H1 (cell line): ENCODE data around the gene KCNH8. TPM values are rescaled to one million over a fixed set of nuclear protein-coding genes. Genes with fewer than 3 reads are reported as not detected.

Source experiments
- CTBP2 ChIP-seq: IDR thresholded peaks from 2 replicates; pipeline ENCODE4 v1.7.0; 2011; ENCODE audit warnings: borderline replicate concordance, mild to moderate bottlenecking, moderate library complexity, mixed read lengths, low read length; ENCODE audit not compliant: insufficient read depth, insufficient read length
- CTCF ChIP-seq, 3 experiments: IDR thresholded peaks; 1 replicate in 2 of 3; 2 replicates in 1 of 3; pipeline versions ENCODE4 v1.5.1 to v1.6.1; 2011; ENCODE audit warnings: low read length in 3 of 3, mild to moderate bottlenecking in 3 of 3, inconsistent platforms in 2 of 3, low read depth in 1 of 3, moderate library complexity in 1 of 3; ENCODE audit not compliant: insufficient read depth in 1 of 3; ENCODE audit errors: control extremely low read depth in 1 of 3
- RNF2 ChIP-seq: fragments of 200-900, 300-1000 bp; sonication (generic); IDR thresholded peaks from 2 replicates; pipeline ENCODE4 v1.7.1; 2016; ENCODE audit warnings: borderline replicate concordance, low read depth, mild to moderate bottlenecking, antibody characterized with exemption, low read length; ENCODE audit not compliant: poor library complexity, severe bottlenecking; ENCODE audit errors: missing control alignments
- TCF12 ChIP-seq: IDR thresholded peaks from 2 replicates; pipeline ENCODE4 v1.6.1; 2011; ENCODE audit warnings: low read depth, mild to moderate bottlenecking, low read length
- polyA plus RNA-seq, 7 experiments: library from polyadenylated mRNA; depleted of rRNA in 3 of 7; stranded (reverse) in 5 of 7; unstranded in 2 of 7; fragments of >200 nt in 5 of 7; fragments of 200-250 nt in 2 of 7; gene quantifications; 1 replicate in 5 of 7; 2 replicates in 1 of 7; 4 replicates in 1 of 7; pipeline versions ENCODE4 v1.2.1 to v1.2.3, GENCODE V29; 2011 to 2013; ENCODE audit warnings: missing spikeins in 2 of 7, mixed read lengths in 2 of 7
- total RNA-seq: library from RNA; stranded (reverse); fragmentation: NEBNext Ultra II Directional; extraction: Animal tissue kit (Norgen Biotek cat#: 25700); gene quantifications from 2 replicates; pipeline ENCODE4 v1.2.1, GENCODE V29; 2021

The KCNH8 gene
- total and polyA plus RNA-seq, 2 of the 8 experiments (the other 6 are each of a cell fraction or from before 2014, with no cell fraction given), result 2.2 to 2.4 TPM

GRCh38 chr3:19394946-19395345 is 246.6 kb downstream of the KCNH8 start (continued):
- TF ChIP-seq TCF12, result no peak
- TF ChIP-seq CTBP2, result no peak
- no peak for TF ChIP-seq CTCF (IDR thresholded peaks at IDR 0.05; ENCODE audit: control extremely low read depth in 1 of 3, insufficient read depth in 1 of 3, low read depth in 1 of 3, low read length in 3 of 3)
- no peak for TF ChIP-seq RNF2
- TF ChIP-seq, all 59 proteins: peak for 0
